ENCODE data around the gene CDH8.

Gene CDH8

GRCh38 chr16:62034231-62035114 lies 1.8 kb downstream of the CDH8 start:
- H3K27me3 ChIP-seq (replicated peaks; ENCODE audit: control insufficient read depth, insufficient read depth, low read length, poor library complexity, severe bottlenecking), result peaks cover 9% of the 10 kb centered on the region

DNA sequence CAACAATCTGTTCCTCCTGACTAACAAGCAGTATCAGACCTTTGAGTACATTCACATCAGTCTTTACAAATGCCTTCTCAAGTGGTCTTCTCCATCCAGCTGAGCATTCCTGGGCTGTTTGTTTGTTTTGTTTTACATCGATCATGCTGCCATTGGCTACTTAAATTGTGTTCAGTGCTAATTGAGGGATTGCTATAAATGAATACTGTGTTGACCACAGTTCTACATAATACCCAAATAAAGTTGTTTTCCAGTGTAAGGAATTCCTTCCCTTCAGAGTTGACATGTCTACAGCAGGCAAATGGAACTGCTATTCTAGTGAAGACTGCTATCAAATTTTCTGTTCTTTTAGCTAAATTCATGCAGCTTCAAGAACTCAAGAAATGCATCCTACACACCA lies 3.2 kb downstream of the CDH8 start:
- H3K36me3 ChIP-seq (ENCODE audit: control insufficient read depth, insufficient read depth, low read length), result no peaks in the 10 kb centered on the region
- no peaks in the 10 kb centered on the region for H3K4me1 ChIP-seq (ENCODE audit: control insufficient read depth, insufficient read depth, low read length, poor library complexity, severe bottlenecking)
- no peak overlapping the region for H3K27ac ChIP-seq (ENCODE audit: insufficient read depth, low read length, poor library complexity, severe bottlenecking)
- no peak for DNase-seq
- H3K4me3 ChIP-seq (ENCODE audit: insufficient read depth, low read depth, low read length, poor library complexity, severe bottlenecking), result no peak overlapping the region
- no peaks in the 10 kb centered on the region for H3K9me3 ChIP-seq (ENCODE audit: control insufficient read depth, low read length)
- peaks cover 9% of the 10 kb centered on the region for H3K27me3 ChIP-seq (replicated peaks; ENCODE audit: control insufficient read depth, insufficient read depth, low read length, poor library complexity, severe bottlenecking)

More at GRCh38 chr16:62034231-62035114, 1.8 kb downstream of the CDH8 start:
- Histone ChIP-seq H3K9me3 (ENCODE audit: control insufficient read depth, low read length) (no peaks in the 10 kb centered on the region), H3K4me1 (ENCODE audit: control insufficient read depth, insufficient read depth, low read length, poor library complexity, severe bottlenecking) (no peaks in the 10 kb centered on the region), H3K4me3 (ENCODE audit: insufficient read depth, low read depth, low read length, poor library complexity, severe bottlenecking) (no peak overlapping the region), H3K27ac (ENCODE audit: insufficient read depth, low read length, poor library complexity, severe bottlenecking) (no peak overlapping the region), H3K36me3 (ENCODE audit: control insufficient read depth, insufficient read depth, low read length) (no peaks in the 10 kb centered on the region)
- DNase-seq, result no peak

- Histone ChIP-seq H3K36me3 (ENCODE audit: control insufficient read depth, insufficient read depth, low read length) (no peaks in the 10 kb centered on the region), H3K4me3 (ENCODE audit: insufficient read depth, low read depth, low read length, poor library complexity, severe bottlenecking) (no peak overlapping the region), H3K9me3 (ENCODE audit: control insufficient read depth, low read length) (no peaks in the 10 kb centered on the region), H3K4me1 (ENCODE audit: control insufficient read depth, insufficient read depth, low read length, poor library complexity, severe bottlenecking) (no peaks in the 10 kb centered on the region), H3K27me3 (replicated peaks; ENCODE audit: control insufficient read depth, insufficient read depth, low read length, poor library complexity, severe bottlenecking) (peaks cover 3% of the 10 kb centered on the region), H3K27ac (ENCODE audit: insufficient read depth, low read length, poor library complexity, severe bottlenecking) (no peak overlapping the region)
- DNase-seq, result no peak
Measured at GRCh38 chr16:62029947-62030346, 6.3 kb downstream of the CDH8 start.

- no peaks in the 10 kb centered on the region for H3K4me1 ChIP-seq (ENCODE audit: control insufficient read depth, insufficient read depth, low read length, poor library complexity, severe bottlenecking)
Measured at GRCh38 chr16:62022688-62023087, 13.6 kb downstream of the CDH8 start.

GRCh38 chr16:62021161-62021581 lies 15.1 kb downstream of the CDH8 start:
- Histone ChIP-seq H3K9me3 (ENCODE audit: control insufficient read depth, low read length) (no peaks in the 10 kb centered on the region), H3K4me1 (ENCODE audit: control insufficient read depth, insufficient read depth, low read length, poor library complexity, severe bottlenecking) (no peaks in the 10 kb centered on the region), H3K4me3 (ENCODE audit: insufficient read depth, low read depth, low read length, poor library complexity, severe bottlenecking) (no peak overlapping the region), H3K36me3 (ENCODE audit: control insufficient read depth, insufficient read depth, low read length) (no peaks in the 10 kb centered on the region), H3K27ac (ENCODE audit: insufficient read depth, low read length, poor library complexity, severe bottlenecking) (no peak overlapping the region), H3K27me3 (replicated peaks; ENCODE audit: control insufficient read depth, insufficient read depth, low read length, poor library complexity, severe bottlenecking) (no peaks in the 10 kb centered on the region)
- no peak for DNase-seq

More at GRCh38 chr16:62022688-62023087, 13.6 kb downstream of the CDH8 start:
- Histone ChIP-seq H3K36me3 (ENCODE audit: control insufficient read depth, insufficient read depth, low read length) (no peaks in the 10 kb centered on the region), H3K4me3 (ENCODE audit: insufficient read depth, low read depth, low read length, poor library complexity, severe bottlenecking) (no peak overlapping the region), H3K27ac (ENCODE audit: insufficient read depth, low read length, poor library complexity, severe bottlenecking) (no peak overlapping the region), H3K27me3 (replicated peaks; ENCODE audit: control insufficient read depth, insufficient read depth, low read length, poor library complexity, severe bottlenecking) (no peaks in the 10 kb centered on the region), H3K9me3 (ENCODE audit: control insufficient read depth, low read length) (no peaks in the 10 kb centered on the region)
- no peak for DNase-seq

GRCh38 chr16:62020681-62021080 lies 15.6 kb downstream of the CDH8 start:
- no peak for DNase-seq
- Histone ChIP-seq H3K27me3 (replicated peaks; ENCODE audit: control insufficient read depth, insufficient read depth, low read length, poor library complexity, severe bottlenecking) (no peaks in the 10 kb centered on the region), H3K27ac (ENCODE audit: insufficient read depth, low read length, poor library complexity, severe bottlenecking) (no peak overlapping the region), H3K4me3 (ENCODE audit: insufficient read depth, low read depth, low read length, poor library complexity, severe bottlenecking) (no peak overlapping the region), H3K36me3 (ENCODE audit: control insufficient read depth, insufficient read depth, low read length) (no peaks in the 10 kb centered on the region), H3K4me1 (ENCODE audit: control insufficient read depth, insufficient read depth, low read length, poor library complexity, severe bottlenecking) (no peaks in the 10 kb centered on the region), H3K9me3 (ENCODE audit: control insufficient read depth, low read length) (no peaks in the 10 kb centered on the region)

GRCh38 chr16:62019851-62020250 lies 16.4 kb downstream of the CDH8 start:
- no peaks in the 10 kb centered on the region for H3K4me1 ChIP-seq (ENCODE audit: control insufficient read depth, insufficient read depth, low read length, poor library complexity, severe bottlenecking)
- H3K4me3 ChIP-seq (ENCODE audit: insufficient read depth, low read depth, low read length, poor library complexity, severe bottlenecking), result no peak overlapping the region
- no peaks in the 10 kb centered on the region for H3K36me3 ChIP-seq (ENCODE audit: control insufficient read depth, insufficient read depth, low read length)
- no peaks in the 10 kb centered on the region for H3K9me3 ChIP-seq (ENCODE audit: control insufficient read depth, low read length)
- no peak for DNase-seq
- no peaks in the 10 kb centered on the region for H3K27me3 ChIP-seq (replicated peaks; ENCODE audit: control insufficient read depth, insufficient read depth, low read length, poor library complexity, severe bottlenecking)
- H3K27ac ChIP-seq (ENCODE audit: insufficient read depth, low read length, poor library complexity, severe bottlenecking), result no peak overlapping the region

GRCh38 chr16:62018301-62019060 lies 17.8 kb downstream of the CDH8 start:
- Histone ChIP-seq H3K27ac (ENCODE audit: insufficient read depth, low read length, poor library complexity, severe bottlenecking) (no peak overlapping the region), H3K9me3 (ENCODE audit: control insufficient read depth, low read length) (no peaks in the 10 kb centered on the region), H3K27me3 (replicated peaks; ENCODE audit: control insufficient read depth, insufficient read depth, low read length, poor library complexity, severe bottlenecking) (no peaks in the 10 kb centered on the region), H3K4me1 (ENCODE audit: control insufficient read depth, insufficient read depth, low read length, poor library complexity, severe bottlenecking) (no peaks in the 10 kb centered on the region), H3K36me3 (ENCODE audit: control insufficient read depth, insufficient read depth, low read length) (no peaks in the 10 kb centered on the region), H3K4me3 (ENCODE audit: insufficient read depth, low read depth, low read length, poor library complexity, severe bottlenecking) (no peak overlapping the region)
- DNase-seq, result no peak

DNA sequence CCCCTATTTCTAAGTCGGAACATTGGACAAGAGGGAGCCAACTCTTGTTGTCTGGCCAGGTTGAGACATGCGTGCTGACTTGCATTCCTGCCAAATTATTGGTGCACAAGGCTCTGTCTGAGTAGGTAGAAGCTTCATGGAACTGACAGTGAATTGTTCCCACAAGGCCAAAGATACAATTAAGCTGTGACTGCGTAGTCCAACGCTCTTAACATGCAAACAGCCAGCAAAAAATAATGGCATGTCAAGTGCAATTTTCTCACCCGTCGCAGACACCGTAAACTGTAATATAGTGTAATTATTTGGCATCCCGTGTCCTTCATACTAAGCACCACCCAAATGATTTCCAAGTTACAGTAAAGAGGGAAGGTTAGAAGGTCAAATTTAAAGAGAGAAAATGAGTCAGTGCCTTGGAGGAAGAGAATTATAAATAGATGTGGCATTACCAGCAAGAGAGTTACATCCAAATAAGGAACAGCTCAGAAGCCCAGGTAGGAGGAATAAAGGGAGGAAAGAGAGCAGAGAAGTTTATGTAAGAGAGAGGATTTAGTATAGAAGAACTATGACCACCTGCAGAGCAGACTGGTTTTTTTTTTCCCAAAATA lies 21.8 kb downstream of the CDH8 start:
- Histone ChIP-seq H3K9me3 (ENCODE audit: control insufficient read depth, low read length) (no peaks in the 10 kb centered on the region), H3K27me3 (replicated peaks; ENCODE audit: control insufficient read depth, insufficient read depth, low read length, poor library complexity, severe bottlenecking) (no peaks in the 10 kb centered on the region), H3K27ac (ENCODE audit: insufficient read depth, low read length, poor library complexity, severe bottlenecking) (no peak overlapping the region), H3K36me3 (ENCODE audit: control insufficient read depth, insufficient read depth, low read length) (no peaks in the 10 kb centered on the region), H3K4me3 (ENCODE audit: insufficient read depth, low read depth, low read length, poor library complexity, severe bottlenecking) (no peak overlapping the region), H3K4me1 (ENCODE audit: control insufficient read depth, insufficient read depth, low read length, poor library complexity, severe bottlenecking) (no peaks in the 10 kb centered on the region)
- no peak for DNase-seq

DNA sequence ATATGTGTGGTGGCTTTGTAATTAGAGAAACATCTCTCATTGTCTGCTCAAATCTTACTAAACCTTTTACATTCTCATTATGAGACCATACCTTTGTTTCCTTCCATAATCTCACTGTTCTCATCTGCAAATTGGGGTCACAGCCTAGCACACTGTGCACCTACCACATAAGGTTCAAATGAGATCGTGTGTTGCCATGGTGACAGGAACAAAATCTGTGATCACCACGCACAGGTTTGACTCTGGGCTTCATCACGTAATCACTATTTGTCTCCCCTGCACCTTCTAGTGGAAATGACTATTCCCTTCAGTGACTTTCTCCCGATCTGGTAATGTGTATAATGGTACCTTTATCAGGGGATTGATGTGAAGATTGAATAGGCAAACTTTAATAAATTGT lies 26.1 kb downstream of the CDH8 start:
- Histone ChIP-seq H3K27ac (ENCODE audit: insufficient read depth, low read length, poor library complexity, severe bottlenecking) (no peak overlapping the region), H3K27me3 (replicated peaks; ENCODE audit: control insufficient read depth, insufficient read depth, low read length, poor library complexity, severe bottlenecking) (no peaks in the 10 kb centered on the region), H3K36me3 (ENCODE audit: control insufficient read depth, insufficient read depth, low read length) (no peaks in the 10 kb centered on the region), H3K4me3 (ENCODE audit: insufficient read depth, low read depth, low read length, poor library complexity, severe bottlenecking) (no peak overlapping the region), H3K9me3 (ENCODE audit: control insufficient read depth, low read length) (no peaks in the 10 kb centered on the region), H3K4me1 (ENCODE audit: control insufficient read depth, insufficient read depth, low read length, poor library complexity, severe bottlenecking) (no peaks in the 10 kb centered on the region)
- DNase-seq, result no peak

All from effector memory CD4-positive, alpha-beta T cell (primary cell).